ENCODE results near the gene PRSS12. TPM values are rescaled to one million over a fixed set of nuclear protein-coding genes. Genes with fewer than 3 reads are reported as not detected.

The PRSS12 gene
- total RNA-seq, 1 experiment from 2014 or later, result 12.2 TPM

DNA sequence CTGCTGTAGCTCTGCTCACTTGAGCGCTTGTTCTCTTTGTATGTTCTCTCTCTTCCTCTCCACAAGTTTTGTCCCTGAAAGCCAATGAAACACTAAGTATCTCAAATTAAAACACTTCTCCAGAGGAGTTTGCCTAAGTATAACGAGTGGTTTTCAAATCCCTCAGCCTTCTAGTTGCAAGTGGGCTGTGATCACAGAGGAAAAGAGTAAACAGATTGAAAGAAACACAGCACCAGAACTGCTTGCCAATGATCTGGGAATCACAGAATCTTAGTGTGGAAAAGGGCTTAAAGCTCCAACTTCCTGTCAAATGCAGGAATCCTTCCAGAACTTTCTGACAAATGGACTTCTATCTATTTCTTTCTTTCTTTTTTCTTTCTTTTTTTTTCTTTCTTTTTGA is 4.8 kb upstream of the PRSS12 start:
- no peak for DNase-seq (ENCODE audit: low spot score)

DNA sequence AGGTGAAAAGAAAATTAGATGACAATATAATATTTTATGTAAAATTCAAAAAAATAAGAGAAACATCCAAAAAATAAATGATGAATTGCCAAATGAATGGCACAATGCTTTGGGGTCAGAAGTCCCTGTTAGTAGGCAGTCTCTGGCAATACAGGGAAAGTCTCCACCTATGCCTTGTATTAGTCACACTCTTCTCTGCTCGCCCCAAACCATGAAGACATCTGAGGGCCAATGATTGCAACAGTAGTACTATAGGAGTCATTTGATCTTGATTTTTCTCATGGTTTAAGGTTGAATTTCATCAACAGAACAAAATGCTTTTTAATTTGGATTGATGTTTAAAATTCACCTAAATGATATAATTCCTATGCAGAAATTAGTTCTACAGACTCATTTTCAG is 3.9 kb upstream of the PRSS12 start:
- DNase-seq (ENCODE audit: low spot score), result no peak

DNA sequence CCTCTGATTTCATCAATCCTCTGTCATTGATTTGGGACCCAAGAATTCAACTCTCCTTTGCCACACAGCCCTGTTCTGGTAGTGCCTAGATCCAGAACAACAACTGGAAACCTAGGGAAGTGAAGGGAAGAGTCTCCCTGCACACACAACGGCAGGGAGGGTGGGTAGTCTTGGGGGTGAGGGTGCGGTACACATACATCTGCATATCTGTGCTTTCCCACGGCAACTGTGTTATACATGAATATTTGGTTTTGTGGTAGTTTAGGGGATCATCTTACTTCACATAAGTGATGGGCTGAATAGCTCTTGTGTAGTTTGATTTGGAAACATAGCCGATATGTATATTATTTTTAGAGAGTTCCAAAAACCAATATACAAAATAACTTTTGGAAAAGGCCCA is 3.3 kb upstream of the PRSS12 start:
- DNase-seq (ENCODE audit: low spot score), result no peak

DNA sequence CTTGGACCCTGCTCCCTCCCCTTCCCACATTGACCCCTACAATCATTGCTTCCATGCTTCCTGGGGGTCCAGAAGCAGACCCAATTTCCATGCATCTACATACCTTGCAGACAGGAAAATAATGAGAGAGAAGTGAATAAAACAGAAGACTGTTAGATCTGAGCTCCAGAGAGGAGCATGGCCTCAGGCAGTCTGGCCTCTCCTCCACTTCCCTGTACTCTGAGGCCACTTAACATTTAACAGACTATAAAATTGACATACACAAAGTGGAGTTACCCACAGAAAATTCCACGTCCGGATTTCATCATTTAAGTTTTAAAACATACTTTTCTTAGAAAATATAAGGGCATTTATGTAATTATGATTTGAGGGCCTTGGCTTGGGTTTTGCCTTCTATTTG is 2.1 kb upstream of the PRSS12 start:
- no peak for DNase-seq (ENCODE audit: low spot score)

DNA sequence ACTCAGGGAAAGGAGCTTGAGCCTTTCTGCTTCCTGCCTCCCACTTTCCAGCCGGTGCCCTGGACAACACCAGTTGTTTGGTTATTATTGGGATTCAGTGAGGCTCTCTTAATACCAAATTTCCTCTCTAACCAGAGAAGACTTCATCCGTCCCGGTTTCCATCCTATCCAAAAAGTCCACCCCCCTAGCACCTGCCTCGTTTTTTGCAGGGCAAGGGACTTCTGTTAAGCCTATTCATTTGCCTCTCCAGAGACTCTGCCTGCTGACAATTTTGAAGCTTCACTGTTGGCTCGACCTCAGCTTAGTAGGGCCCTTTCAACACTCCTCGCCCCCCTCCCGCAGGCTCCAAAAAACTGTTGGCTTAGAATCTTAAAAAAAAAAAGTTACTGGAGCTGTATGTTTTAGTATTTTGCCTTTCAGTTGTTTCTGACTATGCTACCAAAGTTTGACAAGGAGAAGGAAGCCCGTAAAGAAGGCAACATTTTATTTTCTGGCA is 779 bp upstream of the PRSS12 start:
- DNase-seq (ENCODE audit: low spot score), result no peak

DNA sequence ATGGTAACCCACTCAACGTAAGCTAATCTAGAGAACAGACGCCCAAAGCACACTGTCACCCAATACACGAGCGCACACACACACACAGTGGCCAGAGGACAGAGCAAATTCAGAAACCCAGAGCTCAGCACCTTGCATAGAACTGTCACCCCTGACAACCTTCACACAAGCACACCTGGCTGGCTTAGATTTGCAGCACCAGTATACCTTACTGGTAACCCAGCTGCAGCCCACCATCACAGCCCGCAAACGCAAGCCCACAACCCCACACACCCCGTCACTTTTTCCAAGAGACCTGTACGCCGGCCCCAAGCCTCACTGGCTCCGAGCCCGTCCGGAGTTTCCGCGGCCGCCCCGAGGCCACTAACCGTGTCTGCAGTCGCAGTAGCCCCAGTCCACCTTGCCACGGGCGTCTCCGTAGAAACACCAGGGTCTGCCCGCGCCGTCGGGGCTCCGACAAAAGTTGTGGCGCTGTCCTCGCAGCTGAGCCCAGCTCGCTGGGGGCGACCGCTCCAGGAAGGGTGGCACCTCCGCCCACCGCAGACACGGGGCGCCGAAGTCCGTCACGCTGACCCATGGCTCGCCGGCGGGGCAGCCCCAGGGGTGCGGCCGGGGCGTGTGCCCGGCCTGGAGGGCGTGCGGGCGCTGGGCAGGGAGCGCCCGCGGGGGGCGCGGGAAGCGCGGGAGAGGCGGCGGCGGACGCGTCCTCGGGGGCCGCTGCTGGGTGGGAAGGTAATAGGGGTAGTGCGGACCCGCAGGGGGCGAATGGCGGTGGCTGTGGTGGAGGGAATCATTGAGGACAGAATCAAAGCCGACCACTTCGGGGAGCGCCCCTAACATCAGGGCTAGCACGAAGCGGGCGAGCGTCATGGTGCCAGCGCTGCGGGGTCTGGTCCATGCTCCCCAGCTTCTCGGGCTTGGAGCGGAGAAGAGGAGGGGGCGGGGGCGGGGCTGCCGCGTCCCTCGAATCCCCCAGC is 664 bp downstream of the PRSS12 start:
- DNase-seq (ENCODE audit: low spot score), result peak; percentile 12

DNA sequence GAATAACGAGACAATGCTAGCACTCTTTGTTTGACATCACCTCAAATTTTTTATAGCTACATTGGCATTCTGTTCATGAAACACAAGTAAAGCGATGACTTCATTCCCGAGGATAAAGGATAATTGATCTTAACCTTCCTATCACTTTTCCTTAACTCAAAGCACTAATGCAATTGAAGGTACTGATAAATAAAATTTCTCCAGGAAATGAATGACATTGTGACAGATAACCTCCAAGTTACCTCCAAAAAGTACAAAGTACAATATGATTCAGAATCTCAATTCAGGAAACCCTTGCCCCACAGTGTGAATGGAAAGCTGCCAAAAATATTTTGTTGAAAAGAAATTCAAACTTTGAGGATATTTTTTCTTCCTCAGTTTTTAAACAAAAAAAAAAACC is 1.8 kb downstream of the PRSS12 start:
- no peak for DNase-seq (ENCODE audit: low spot score)

DNA sequence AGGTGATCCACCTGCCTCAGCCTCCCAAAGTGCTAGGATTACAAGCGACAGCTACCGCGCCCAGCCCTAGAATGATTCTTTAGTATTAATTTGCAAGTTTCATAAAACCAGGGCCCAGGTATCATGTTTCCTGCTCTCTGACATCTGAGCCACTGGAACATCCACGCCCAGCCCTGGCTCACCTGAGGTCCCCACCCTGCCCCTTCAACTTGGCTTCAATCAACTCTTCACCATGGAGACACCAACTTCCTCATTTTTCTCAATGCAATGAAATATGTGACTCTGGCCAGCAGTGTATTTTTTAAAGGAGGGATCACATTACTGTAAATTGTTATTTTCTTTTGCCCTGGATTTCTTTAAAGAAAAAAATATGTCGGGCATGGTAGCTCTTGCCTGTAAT is 3.9 kb downstream of the PRSS12 start:
- no peak for DNase-seq (ENCODE audit: low spot score)

DNA sequence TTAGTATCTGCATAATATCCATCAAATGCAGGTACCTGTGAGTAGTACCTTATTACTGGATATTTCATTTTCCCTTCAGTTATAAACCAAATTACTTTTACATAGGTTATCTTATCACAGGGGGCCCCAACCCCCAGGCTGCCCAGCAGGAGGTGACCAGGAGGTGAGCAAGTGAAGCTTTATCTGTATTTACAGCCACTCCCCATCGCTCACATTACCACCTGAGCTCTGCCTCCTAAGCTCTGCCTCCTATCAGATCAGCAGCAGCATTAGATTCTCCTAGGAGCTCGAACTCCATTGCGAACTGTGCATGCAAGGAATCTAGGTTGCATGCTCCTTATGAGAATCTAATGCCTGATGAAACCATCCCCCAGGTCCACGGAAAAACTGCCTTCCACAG is 6.3 kb downstream of the PRSS12 start:
- DNase-seq (ENCODE audit: low spot score), result no peak

DNA sequence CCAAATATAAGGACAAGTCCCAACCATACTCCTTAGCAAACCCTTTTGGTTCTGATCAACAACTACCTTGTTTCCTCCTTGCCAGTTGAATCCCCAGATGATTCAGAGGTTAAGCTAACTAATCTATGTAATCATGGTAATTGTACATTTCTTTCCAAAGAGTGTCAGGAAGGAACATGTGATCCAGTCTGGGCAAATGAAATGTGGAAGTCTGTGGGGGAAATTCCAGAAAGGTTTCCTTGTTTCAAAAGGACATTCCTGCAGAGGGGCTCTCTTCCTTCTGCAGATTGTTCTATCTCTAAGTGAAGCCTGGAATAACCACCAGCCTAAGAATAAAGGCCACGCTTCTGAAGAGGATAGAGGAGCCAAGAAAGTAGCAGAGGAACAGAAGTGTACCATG is 7.0 kb downstream of the PRSS12 start:
- DNase-seq (ENCODE audit: low spot score), result no peak

DNA sequence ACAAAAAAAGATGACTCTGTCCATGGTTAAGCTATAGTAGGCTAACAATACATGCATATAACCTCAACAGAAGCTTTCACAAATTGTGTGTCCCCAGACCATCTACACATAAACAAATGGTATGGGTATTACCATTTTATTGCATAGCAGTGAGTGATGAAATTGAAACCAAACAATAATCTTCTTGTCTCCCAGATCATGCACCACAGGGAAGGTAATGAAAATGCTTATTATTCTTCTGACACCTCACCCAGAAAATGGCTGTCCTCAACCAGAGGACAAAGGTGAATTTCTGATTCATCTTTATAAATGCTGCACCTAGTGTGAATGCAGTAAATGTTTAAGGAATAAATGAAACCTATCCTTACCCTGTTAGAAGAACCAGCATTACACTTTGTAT is 8.0 kb downstream of the PRSS12 start:
- DNase-seq (ENCODE audit: low spot score), result no peak

DNA sequence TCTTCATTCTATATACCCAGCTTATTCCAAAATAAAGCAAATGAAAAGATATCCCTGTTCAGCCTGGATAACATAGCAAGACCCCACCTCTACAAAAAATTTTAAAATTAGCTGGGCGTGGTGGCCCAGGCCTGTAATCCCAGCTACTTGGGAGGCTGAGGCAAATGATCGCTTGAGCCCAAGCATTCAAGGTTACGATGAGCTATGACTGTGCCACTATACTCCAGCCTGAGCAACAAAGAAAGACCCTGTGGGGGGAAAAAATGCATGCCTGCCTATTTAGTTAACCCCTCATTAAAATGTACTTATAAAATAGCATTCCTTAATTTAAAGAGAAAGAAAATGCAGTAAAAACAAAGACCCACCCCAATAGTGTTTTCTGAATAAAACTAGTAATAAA is 9.3 kb downstream of the PRSS12 start:
- DNase-seq (ENCODE audit: low spot score), result no peak

DNA sequence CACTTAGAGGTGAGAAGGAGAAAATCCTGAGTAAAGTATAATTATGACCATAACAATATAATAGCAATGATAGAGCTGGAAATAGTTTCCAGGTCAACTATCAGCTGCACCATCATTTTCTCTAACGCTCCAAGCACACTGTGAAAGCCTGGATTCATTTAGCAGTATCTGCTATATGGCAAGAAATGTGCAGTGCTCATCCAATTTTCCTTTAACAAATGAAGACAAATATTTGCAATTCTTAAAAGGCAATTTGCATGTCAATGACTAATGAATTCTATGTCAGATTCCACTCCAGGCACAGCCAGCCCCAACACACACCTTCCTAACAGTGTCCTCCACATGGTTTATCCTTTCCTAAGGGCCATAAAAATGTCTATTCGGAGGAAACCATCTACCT is 12.7 kb downstream of the PRSS12 start:
- no peak for DNase-seq (ENCODE audit: low spot score)

DNA sequence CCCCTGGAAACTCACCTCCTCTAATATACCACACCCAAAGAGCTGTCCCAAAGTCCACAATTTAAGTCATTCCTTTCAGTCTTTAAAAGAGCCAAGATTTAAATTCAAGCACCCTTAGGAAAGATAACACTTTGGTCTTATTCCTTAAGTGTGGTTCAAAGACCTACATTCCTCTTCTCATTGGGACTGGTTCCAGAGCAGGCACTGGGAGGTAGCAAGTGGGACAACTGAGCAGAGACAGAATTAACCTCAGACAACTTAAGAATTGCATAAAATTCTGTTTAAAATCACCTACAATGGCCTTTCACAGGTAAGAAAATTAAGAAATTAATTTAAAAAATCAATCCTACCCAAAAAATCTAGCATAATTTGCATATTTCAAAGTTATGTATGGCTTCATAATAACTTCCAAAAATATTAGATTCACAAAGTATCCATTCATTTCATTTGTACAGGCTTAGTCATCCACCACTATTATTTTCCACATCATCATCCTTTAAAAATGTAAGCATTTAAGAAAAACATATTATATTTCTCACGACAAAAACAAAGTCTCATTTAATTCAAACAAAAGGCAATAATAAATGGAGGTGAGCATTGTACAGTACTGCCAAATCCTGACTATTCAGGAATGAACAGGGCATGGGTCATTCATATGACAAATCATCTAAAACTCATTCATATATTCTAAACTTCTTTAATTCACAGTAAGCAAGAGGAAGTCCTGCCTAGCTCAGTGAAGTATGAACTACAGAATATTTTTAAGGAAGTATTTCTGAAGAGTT is 13.6 kb downstream of the PRSS12 start:
- no peak for DNase-seq (ENCODE audit: low spot score)

DNA sequence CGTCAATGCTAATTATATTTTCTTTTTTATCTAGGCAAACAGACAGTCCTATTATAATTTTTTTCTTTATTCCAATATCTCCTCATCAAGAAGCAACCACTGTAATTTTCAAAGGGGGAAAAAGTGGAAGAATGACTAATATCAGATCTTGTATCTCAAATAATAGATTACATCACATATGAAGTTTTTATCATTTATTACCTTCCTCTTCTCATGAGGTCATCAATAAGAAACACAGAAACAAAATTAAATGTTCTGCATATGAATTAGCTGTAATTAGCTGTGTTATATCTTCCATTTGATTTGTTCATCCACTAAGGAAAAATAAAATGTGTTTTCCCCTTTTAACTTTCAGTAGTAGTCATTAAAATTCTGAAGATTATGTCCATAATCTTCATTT is 14.3 kb downstream of the PRSS12 start:
- no peak for DNase-seq (ENCODE audit: low spot score)

DNA sequence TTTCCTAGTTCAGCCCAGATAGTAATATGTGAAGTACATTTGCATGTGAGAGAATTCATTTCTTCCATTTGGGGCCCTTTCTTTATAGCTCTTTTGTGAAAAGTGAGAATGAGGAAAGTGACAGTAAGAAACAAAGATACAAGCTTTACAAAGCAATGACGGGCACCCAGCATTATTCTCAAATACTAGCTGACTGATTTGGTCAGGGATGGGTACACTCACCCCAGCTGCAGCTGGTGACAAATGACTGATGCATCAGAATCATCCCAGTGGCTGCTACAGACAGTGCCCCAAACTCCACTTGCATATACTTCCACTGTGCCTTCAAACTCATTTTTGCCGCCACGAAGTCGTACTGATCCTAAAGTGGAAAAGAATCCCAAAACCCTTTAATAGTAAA is 14.8 kb downstream of the PRSS12 start:
- no peak for DNase-seq (ENCODE audit: low spot score)

DNA sequence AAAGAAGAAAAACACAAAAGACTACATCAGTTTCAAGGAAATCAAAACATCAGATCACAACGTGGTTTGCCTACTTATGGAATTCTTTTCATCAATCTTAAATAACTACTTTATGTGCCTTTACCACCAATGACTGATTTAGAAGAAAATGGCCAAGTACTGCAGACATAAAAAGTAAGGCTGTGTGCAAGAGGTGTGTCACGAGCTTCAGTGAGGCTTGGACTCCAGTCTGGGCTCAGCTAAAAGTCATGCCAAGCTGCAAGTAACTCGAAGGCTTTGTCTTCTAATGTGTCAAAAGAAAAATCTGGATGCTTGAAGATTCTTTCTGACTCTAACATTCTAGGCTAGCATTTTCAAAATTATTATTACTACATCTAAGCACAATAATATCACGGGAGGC is 17.0 kb downstream of the PRSS12 start:
- no peak for DNase-seq (ENCODE audit: low spot score)

DNA sequence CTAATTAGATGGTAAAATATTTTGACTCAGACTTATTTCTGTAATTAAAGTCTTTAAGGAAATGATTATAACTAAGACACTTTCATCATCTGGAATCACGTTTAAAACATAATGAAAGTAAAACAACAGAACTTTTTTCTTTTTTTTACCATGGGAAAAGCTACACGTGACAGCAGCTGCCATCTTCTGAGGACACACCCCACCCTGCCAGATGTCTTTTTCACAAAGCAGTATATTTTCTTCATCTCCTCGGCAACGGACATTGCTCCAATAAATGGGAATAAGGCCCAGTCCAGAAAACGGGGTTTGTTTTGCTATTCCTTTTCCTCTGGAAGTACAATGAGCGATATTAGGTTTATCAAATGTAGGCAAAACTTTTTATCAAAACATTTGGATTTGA is 17.5 kb downstream of the PRSS12 start:
- no peak for DNase-seq (ENCODE audit: low spot score)

DNA sequence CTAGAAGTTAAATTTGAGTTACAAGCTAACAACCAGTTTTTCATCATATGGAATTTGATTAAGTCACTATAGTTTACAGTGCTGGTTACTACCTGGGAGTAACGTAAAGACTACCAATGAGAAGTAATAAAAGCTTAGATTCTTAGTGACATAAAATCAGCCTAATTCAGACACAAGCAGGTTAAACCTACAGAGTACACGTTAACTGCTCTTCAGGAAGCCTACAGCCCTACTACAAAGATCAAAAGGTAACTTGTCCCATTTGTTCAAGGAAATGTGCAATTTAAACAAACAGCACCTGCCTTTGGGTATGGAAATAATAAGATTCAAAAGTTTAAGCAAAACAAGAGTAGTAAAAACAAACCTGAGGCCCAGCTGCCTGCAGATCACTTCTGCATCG is 21.5 kb downstream of the PRSS12 start:
- no peak for DNase-seq (ENCODE audit: low spot score)

DNA sequence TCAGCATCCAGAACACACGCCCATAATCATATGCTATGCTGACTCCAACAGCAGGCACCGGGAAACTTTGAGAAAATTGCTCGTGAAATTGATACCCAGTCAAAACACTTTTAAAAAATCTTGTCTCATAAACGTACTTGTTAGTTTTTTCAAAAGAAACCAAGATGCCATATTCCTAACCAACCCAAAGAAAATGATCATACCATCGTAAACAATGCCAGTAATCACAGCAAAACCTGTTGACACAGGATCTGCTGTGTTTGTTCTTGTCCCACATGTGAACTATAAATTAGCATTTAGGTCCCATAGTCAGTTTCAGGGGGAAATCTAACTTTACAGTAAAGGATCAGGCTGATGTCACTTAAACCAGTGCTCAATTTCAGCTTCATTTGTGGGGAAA is 23.0 kb downstream of the PRSS12 start:
- no peak for DNase-seq (ENCODE audit: low spot score)

DNA sequence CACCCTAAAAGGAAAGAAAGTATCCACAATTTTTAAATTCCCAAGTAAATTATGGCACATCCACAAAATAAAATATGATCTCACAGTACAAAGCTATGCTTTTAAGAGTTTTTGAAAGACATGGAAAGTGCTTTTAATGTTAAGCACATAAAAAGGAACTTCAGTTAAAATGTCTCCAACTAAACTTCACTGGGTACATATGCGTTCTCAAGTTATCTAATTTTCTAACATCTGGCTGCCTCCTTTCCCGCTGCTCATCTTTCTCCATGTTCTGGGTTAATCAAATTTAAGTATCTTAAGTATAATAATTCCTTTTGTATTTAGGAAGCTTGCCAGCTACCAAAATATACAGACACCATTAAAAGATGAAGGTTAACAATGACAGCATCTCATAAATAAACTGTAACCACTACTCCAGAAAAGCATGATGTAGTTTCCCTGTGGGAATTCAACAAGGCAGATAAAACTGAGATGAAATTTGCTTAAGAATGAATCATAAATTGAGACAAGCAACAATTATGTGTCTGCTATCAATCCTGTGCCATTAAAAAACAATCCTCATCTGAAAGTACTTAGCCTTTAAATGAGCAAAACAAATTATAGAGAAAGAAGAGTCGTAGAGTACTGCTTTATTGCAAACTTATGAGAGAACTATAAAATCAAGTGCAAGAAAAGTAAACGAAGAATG is 25.1 kb downstream of the PRSS12 start:
- no peak for DNase-seq (ENCODE audit: low spot score)

DNA sequence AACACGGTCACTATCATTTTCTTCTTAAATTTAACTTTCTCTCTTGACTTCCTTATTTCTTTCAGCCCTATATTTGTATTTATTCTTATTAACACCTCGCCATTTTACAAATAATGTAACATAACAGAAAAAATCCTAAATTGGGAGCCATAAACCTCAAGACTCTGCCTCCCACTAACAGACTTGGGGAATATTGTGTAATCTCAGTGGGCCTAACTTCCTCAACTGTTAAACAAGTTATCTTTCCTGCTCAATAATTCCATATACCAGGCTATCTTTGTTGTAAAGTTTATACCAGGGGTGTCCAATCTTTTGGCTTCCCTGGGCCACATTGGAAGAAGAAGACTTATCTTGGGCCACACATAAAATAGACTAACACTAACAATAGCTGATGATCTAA is 26.2 kb downstream of the PRSS12 start:
- DNase-seq (ENCODE audit: low spot score), result no peak

All from H4 (cell line).